Gastroesophageal sphincter (tissue), 3 donors: ENCODE data around the gene RPL10.

ENCODE experiments used
- EP300 ChIP-seq: sonication (generic); formaldehyde crosslinking; IDR thresholded peaks from one replicate; pipeline ENCODE4 v1.6.1; 2017; ENCODE audit warnings: antibody characterized with exemption, mild to moderate bottlenecking
- POLR2A ChIP-seq, 2 donors: fragments of 450-650 bp; IDR thresholded peaks; one replicate each; pipeline ENCODE4 v1.6.1; 2017; ENCODE audit warnings: antibody characterized with exemption in 2 of 2, mild to moderate bottlenecking in 2 of 2, moderate library complexity in 1 of 2
- POLR2AphosphoS5 ChIP-seq: sonication (generic); formaldehyde crosslinking; IDR thresholded peaks from one replicate; pipeline ENCODE4 v1.6.1; 2017; ENCODE audit warnings: antibody characterized with exemption
- TF ChIP-seq, protein P1 (sequence below), 4 experiments: fragments of 200-600 bp in 2 of 4; fragments of 450-650 bp in 2 of 4; sonication (generic) in 1 of 4; IDR thresholded peaks; one replicate each; pipeline ENCODE4 v1.5.1; 2017 to 2019; ENCODE audit warnings: antibody characterized with exemption in 4 of 4, mild to moderate bottlenecking in 2 of 4, moderate library complexity in 2 of 4

GRCh38 chrX:154404625-154405192 lies 6.5 kb downstream of the RPL10 start:
- TF ChIP-seq, protein P1, sequence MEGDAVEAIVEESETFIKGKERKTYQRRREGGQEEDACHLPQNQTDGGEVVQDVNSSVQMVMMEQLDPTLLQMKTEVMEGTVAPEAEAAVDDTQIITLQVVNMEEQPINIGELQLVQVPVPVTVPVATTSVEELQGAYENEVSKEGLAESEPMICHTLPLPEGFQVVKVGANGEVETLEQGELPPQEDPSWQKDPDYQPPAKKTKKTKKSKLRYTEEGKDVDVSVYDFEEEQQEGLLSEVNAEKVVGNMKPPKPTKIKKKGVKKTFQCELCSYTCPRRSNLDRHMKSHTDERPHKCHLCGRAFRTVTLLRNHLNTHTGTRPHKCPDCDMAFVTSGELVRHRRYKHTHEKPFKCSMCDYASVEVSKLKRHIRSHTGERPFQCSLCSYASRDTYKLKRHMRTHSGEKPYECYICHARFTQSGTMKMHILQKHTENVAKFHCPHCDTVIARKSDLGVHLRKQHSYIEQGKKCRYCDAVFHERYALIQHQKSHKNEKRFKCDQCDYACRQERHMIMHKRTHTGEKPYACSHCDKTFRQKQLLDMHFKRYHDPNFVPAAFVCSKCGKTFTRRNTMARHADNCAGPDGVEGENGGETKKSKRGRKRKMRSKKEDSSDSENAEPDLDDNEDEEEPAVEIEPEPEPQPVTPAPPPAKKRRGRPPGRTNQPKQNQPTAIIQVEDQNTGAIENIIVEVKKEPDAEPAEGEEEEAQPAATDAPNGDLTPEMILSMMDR (IDR thresholded peaks at IDR 0.05): no peak
- no peak for TF ChIP-seq POLR2A (IDR thresholded peaks at IDR 0.05)
- TF ChIP-seq EP300: no peak
- no peak for TF ChIP-seq POLR2AphosphoS5
